GM23338 (cell line): ENCODE results near the gene DIPK1A. TPM values are rescaled to one million over a fixed set of nuclear protein-coding genes. Genes with fewer than 3 reads are reported as not detected.

Source experiments
- ATAC-seq: fragments of 200-7000 bp; cut with Tn5 transposase; 3 replicates; pipeline ENCODE4 v1.9.1; 2020
- DNase-seq: peaks from one replicate; pipeline ENCODE4 v3.0.0-alpha.2; 2015; ENCODE audit warnings: low spot score
- H2AFZ ChIP-seq: fragments of 200-600 bp; sonication (generic); 2 replicates; pipeline ENCODE4 v1.8.0; 2016; ENCODE audit warnings: antibody characterized with exemption, mild to moderate bottlenecking, moderate library complexity
- H3F3A ChIP-seq: fragments of 200-600 bp; sonication (generic); replicated peaks from 2 replicates; pipeline ENCODE4 v1.8.0; 2017; ENCODE audit warnings: antibody characterized with exemption, mixed run types, low read depth
- H3K27ac ChIP-seq: fragments of 200-600 bp; sonication (generic); 2 replicates; pipeline ENCODE4 v1.6.1; 2016; ENCODE audit warnings: low read depth
- H3K27me3 ChIP-seq: fragments of 200-600 bp; sonication (generic); 2 replicates; pipeline ENCODE4 v1.8.0; 2016; ENCODE audit warnings: mild to moderate bottlenecking, mixed run types, moderate library complexity; ENCODE audit not compliant: insufficient read depth
- H3K36me3 ChIP-seq: fragments of 200-600 bp; sonication (generic); 2 replicates; pipeline ENCODE4 v1.8.0; 2016; ENCODE audit warnings: mild to moderate bottlenecking; ENCODE audit not compliant: insufficient read depth
- H3K4me1 ChIP-seq: fragments of 200-600 bp; sonication (generic); 2 replicates; pipeline ENCODE4 v1.8.0; 2016; ENCODE audit warnings: mild to moderate bottlenecking, moderate library complexity; ENCODE audit not compliant: insufficient read depth
- H3K4me2 ChIP-seq: fragments of 200-600 bp; sonication (generic); 2 replicates; pipeline ENCODE4 v1.7.1; 2017; ENCODE audit warnings: mixed run types
- H3K4me3 ChIP-seq: fragments of 200-600 bp; sonication (generic); 2 replicates; pipeline ENCODE4 v1.6.1; 2016; ENCODE audit warnings: mixed run types
- H3K79me2 ChIP-seq: fragments of 200-600 bp; sonication (generic); replicated peaks from 2 replicates; pipeline ENCODE4 v1.8.0; 2017; ENCODE audit warnings: mild to moderate bottlenecking; ENCODE audit not compliant: insufficient read depth
- H3K9me2 ChIP-seq: fragments of 200-600 bp; sonication (generic); 2 replicates; pipeline ENCODE4 v1.8.0; 2017; ENCODE audit not compliant: insufficient read depth
- H4K20me1 ChIP-seq: fragments of 200-600 bp; sonication (generic); replicated peaks from 2 replicates; pipeline ENCODE4 v1.8.0; 2017; ENCODE audit warnings: mild to moderate bottlenecking; ENCODE audit not compliant: insufficient read depth
- H3K27ac Mint-ChIP-seq: 2 replicates; pipeline ENCODE4 v1.8.0; 2020; ENCODE audit warnings: inconsistent platforms, mild to moderate bottlenecking, moderate library complexity, mixed read lengths
- H3K27me3 Mint-ChIP-seq: 3 replicates; pipeline ENCODE4 v1.8.0; 2022; ENCODE audit warnings: low read depth, mild to moderate bottlenecking, moderate library complexity, mixed read lengths, inconsistent platforms; ENCODE audit not compliant: insufficient read depth, poor library complexity
- H3K36me3 Mint-ChIP-seq: 3 replicates; pipeline ENCODE4 v1.8.0; 2021; ENCODE audit warnings: low read depth, mild to moderate bottlenecking, inconsistent platforms, moderate library complexity, mixed read lengths
- H3K4me1 Mint-ChIP-seq: 3 replicates; pipeline ENCODE4 v1.8.0; 2020; ENCODE audit warnings: mild to moderate bottlenecking, inconsistent platforms, mixed read lengths
- H3K4me3 Mint-ChIP-seq: 3 replicates; pipeline ENCODE4 v1.8.0; 2021; ENCODE audit warnings: moderate library complexity, mild to moderate bottlenecking, inconsistent platforms, mixed read lengths
- H3K9me3 Mint-ChIP-seq: 3 replicates; pipeline ENCODE4 v1.8.0; 2020; ENCODE audit warnings: moderate library complexity, mild to moderate bottlenecking, inconsistent platforms, mixed read lengths
- CREB1 ChIP-seq: fragments of 250-450 bp; sonication (Bioruptor Pico); IDR thresholded peaks from 2 replicates; pipeline ENCODE4 v1.5.0; 2020; ENCODE audit warnings: low read depth, mild to moderate bottlenecking, moderate library complexity
- EZH2 ChIP-seq: fragments of 200-600 bp; sonication (generic); IDR thresholded peaks from one replicate; pipeline ENCODE4 v1.8.0; 2017; ENCODE audit warnings: antibody characterized with exemption, mild to moderate bottlenecking, low read depth; ENCODE audit not compliant: unreplicated experiment
- EZH2phosphoT487 ChIP-seq: fragments of 200-600 bp; sonication (generic); IDR thresholded peaks from one replicate; pipeline ENCODE4 v1.8.1; 2018; ENCODE audit warnings: antibody characterized with exemption; ENCODE audit not compliant: unreplicated experiment
- JUNB ChIP-seq: IDR thresholded peaks from one replicate; pipeline ENCODE4 v1.6.1; 2016; ENCODE audit warnings: antibody characterized with exemption; ENCODE audit not compliant: unreplicated experiment
- NANOG ChIP-seq: IDR thresholded peaks from 2 replicates; pipeline ENCODE4 v1.6.1; 2016; ENCODE audit warnings: antibody characterized with exemption, borderline replicate concordance
- POLR2AphosphoS5 ChIP-seq: IDR thresholded peaks from 2 replicates; pipeline ENCODE4 v1.6.1; 2016; ENCODE audit warnings: antibody characterized with exemption, low read depth
- ZNF331 ChIP-seq: fragments of 250-450 bp; sonication (Bioruptor Pico); IDR thresholded peaks from 2 replicates; pipeline ENCODE4 v1.5.0; 2020; ENCODE audit warnings: low read depth, mild to moderate bottlenecking, moderate library complexity
- polyA plus RNA-seq: library from polyadenylated mRNA; unstranded; fragments of >200 nt; fragmentation: Nextera tagmentation; extraction: Ambion mirVana; gene quantifications from 2 replicates; pipeline ENCODE4 v1.2.1, GENCODE V29; 2016
- total RNA-seq: library from RNA; depleted of rRNA; stranded (reverse); fragments of >200 nt; shearing (Covaris generic); gene quantifications from 2 replicates; pipeline ENCODE4 v1.2.3, GENCODE V29; 2014
- TF ChIP-seq, protein P1 (sequence below): fragments of 250-450 bp; sonication (Bioruptor Pico); IDR thresholded peaks from 2 replicates; pipeline ENCODE4 v1.5.0; 2020; ENCODE audit warnings: mild to moderate bottlenecking, moderate library complexity
- TF ChIP-seq, protein P2 (sequence below): IDR thresholded peaks from one replicate; pipeline ENCODE4 v1.6.1; 2018; ENCODE audit warnings: antibody characterized with exemption; ENCODE audit not compliant: unreplicated experiment
- TF ChIP-seq, protein P3 (sequence below), 2 experiments: fragments of 200-600 bp in 1 of 2; sonication (generic) in 1 of 2; conservative IDR thresholded peaks; 2 replicates each; pipeline versions ENCODE4 v1.5.1 to v1.6.1; 2016 to 2017; ENCODE audit warnings: antibody characterized with exemption in 2 of 2, low read depth in 2 of 2, mild to moderate bottlenecking in 2 of 2, moderate library complexity in 1 of 2

DIPK1A gene
- total and polyA plus RNA-seq, 2 experiments from 2014 or later: 4.8 to 6.1 TPM

DNA sequence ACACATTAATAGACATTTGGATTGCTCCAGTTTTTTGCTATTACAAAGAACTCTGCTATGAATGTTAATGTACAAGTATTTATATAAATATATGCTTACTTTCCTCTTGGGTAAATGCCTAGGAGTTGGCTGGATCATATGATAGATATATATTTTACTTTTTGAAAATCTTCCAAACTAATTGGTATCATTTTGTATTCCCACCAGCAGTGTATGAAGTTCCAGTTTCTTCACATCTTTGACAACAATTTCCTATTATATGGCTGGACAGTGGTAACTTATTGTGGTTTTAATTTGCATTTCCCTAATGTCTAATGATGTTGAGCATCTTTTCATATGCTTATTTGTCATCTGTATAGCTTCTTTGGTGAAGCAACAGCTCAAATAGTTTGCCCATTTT is 23.8 kb upstream of the DIPK1A start:
- H3K36me3 ChIP-seq: no peaks in the 10 kb centered on the region
- ATAC-seq (no peak), DNase-seq (no peak)
- Mint-ChIP-seq H3K36me3 (no peaks in the 10 kb centered on the region), H3K27ac (no peak overlapping the region), H3K27me3 (no peaks in the 10 kb centered on the region), H3K4me1 (no peaks in the 10 kb centered on the region), H3K9me3 (no peaks in the 10 kb centered on the region), H3K4me3 (no peak overlapping the region)
- TF ChIP-seq CREB1 (CRISPR knock-in tag) (no peak), JUNB (no peak), EZH2phosphoT487 (no peak), POLR2AphosphoS5 (no peak), NANOG (no peak), ZNF331 (no peak), EZH2 (no peak)
- TF ChIP-seq, protein P1, sequence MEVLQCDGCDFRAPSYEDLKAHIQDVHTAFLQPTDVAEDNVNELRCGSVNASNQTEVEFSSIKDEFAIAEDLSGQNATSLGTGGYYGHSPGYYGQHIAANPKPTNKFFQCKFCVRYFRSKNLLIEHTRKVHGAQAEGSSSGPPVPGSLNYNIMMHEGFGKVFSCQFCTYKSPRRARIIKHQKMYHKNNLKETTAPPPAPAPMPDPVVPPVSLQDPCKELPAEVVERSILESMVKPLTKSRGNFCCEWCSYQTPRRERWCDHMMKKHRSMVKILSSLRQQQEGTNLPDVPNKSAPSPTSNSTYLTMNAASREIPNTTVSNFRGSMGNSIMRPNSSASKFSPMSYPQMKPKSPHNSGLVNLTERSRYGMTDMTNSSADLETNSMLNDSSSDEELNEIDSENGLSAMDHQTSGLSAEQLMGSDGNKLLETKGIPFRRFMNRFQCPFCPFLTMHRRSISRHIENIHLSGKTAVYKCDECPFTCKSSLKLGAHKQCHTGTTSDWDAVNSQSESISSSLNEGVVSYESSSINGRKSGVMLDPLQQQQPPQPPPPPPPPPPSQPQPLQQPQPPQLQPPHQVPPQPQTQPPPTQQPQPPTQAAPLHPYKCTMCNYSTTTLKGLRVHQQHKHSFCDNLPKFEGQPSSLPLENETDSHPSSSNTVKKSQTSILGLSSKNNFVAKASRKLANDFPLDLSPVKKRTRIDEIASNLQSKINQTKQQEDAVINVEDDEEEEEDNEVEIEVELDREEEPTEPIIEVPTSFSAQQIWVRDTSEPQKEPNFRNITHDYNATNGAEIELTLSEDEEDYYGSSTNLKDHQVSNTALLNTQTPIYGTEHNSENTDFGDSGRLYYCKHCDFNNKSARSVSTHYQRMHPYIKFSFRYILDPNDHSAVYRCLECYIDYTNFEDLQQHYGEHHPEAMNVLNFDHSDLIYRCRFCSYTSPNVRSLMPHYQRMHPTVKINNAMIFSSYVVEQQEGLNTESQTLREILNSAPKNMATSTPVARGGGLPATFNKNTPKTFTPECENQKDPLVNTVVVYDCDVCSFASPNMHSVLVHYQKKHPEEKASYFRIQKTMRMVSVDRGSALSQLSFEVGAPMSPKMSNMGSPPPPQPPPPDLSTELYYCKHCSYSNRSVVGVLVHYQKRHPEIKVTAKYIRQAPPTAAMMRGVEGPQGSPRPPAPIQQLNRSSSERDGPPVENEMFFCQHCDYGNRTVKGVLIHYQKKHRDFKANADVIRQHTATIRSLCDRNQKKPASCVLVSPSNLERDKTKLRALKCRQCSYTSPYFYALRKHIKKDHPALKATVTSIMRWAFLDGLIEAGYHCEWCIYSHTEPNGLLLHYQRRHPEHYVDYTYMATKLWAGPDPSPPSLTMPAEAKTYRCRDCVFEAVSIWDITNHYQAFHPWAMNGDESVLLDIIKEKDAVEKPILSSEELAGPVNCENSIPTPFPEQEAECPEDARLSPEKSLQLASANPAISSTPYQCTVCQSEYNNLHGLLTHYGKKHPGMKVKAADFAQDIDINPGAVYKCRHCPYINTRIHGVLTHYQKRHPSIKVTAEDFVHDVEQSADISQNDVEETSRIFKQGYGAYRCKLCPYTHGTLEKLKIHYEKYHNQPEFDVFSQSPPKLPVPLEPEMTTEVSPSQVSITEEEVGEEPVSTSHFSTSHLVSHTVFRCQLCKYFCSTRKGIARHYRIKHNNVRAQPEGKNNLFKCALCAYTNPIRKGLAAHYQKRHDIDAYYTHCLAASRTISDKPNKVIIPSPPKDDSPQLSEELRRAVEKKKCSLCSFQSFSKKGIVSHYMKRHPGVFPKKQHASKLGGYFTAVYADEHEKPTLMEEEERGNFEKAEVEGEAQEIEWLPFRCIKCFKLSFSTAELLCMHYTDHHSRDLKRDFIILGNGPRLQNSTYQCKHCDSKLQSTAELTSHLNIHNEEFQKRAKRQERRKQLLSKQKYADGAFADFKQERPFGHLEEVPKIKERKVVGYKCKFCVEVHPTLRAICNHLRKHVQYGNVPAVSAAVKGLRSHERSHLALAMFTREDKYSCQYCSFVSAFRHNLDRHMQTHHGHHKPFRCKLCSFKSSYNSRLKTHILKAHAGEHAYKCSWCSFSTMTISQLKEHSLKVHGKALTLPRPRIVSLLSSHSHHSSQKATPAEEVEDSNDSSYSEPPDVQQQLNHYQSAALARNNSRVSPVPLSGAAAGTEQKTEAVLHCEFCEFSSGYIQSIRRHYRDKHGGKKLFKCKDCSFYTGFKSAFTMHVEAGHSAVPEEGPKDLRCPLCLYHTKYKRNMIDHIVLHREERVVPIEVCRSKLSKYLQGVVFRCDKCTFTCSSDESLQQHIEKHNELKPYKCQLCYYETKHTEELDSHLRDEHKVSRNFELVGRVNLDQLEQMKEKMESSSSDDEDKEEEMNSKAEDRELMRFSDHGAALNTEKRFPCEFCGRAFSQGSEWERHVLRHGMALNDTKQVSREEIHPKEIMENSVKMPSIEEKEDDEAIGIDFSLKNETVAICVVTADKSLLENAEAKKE (CRISPR knock-in tag): no peak
- TF ChIP-seq, protein P2, sequence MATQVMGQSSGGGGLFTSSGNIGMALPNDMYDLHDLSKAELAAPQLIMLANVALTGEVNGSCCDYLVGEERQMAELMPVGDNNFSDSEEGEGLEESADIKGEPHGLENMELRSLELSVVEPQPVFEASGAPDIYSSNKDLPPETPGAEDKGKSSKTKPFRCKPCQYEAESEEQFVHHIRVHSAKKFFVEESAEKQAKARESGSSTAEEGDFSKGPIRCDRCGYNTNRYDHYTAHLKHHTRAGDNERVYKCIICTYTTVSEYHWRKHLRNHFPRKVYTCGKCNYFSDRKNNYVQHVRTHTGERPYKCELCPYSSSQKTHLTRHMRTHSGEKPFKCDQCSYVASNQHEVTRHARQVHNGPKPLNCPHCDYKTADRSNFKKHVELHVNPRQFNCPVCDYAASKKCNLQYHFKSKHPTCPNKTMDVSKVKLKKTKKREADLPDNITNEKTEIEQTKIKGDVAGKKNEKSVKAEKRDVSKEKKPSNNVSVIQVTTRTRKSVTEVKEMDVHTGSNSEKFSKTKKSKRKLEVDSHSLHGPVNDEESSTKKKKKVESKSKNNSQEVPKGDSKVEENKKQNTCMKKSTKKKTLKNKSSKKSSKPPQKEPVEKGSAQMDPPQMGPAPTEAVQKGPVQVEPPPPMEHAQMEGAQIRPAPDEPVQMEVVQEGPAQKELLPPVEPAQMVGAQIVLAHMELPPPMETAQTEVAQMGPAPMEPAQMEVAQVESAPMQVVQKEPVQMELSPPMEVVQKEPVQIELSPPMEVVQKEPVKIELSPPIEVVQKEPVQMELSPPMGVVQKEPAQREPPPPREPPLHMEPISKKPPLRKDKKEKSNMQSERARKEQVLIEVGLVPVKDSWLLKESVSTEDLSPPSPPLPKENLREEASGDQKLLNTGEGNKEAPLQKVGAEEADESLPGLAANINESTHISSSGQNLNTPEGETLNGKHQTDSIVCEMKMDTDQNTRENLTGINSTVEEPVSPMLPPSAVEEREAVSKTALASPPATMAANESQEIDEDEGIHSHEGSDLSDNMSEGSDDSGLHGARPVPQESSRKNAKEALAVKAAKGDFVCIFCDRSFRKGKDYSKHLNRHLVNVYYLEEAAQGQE: no peak
- TF ChIP-seq, protein P3, sequence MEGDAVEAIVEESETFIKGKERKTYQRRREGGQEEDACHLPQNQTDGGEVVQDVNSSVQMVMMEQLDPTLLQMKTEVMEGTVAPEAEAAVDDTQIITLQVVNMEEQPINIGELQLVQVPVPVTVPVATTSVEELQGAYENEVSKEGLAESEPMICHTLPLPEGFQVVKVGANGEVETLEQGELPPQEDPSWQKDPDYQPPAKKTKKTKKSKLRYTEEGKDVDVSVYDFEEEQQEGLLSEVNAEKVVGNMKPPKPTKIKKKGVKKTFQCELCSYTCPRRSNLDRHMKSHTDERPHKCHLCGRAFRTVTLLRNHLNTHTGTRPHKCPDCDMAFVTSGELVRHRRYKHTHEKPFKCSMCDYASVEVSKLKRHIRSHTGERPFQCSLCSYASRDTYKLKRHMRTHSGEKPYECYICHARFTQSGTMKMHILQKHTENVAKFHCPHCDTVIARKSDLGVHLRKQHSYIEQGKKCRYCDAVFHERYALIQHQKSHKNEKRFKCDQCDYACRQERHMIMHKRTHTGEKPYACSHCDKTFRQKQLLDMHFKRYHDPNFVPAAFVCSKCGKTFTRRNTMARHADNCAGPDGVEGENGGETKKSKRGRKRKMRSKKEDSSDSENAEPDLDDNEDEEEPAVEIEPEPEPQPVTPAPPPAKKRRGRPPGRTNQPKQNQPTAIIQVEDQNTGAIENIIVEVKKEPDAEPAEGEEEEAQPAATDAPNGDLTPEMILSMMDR (conservative IDR thresholded peaks at IDR 0.05; ENCODE audit: low read depth in 2 of 2): no peak
- no peaks in the 10 kb centered on the region; the same call in 1 of the 2 replicates for H4K20me1 ChIP-seq
- H3K9me2 ChIP-seq: no peaks in the 10 kb centered on the region
- no peaks in the 10 kb centered on the region for H3K79me2 ChIP-seq
- no peak overlapping the region for H3K4me3 ChIP-seq
- no peak overlapping the region for H3K27ac ChIP-seq
- no peaks in the 10 kb centered on the region for H3K4me1 ChIP-seq
- H3F3A ChIP-seq: no peaks in the 10 kb centered on the region
- no peak overlapping the region for H3K4me2 ChIP-seq
- H2AFZ ChIP-seq: no peak overlapping the region
- no peaks in the 10 kb centered on the region for H3K27me3 ChIP-seq
